Measurements from ENCODE around the gene WDR5B.

The WDR5B gene

GRCh38 chr3:122365582-122366378, 50.1 kb downstream of the WDR5B start:
- peak; percentile 26 to 76 (median 55) for DNase-seq

- no peak for DNase-seq
Measured at GRCh38 chr3:122365073-122365472, 50.8 kb downstream of the WDR5B start.

GRCh38 chr3:122364490-122364889, 51.4 kb downstream of the WDR5B start:
- no peak for DNase-seq
